GM12891 (cell line): ENCODE results near the gene TMEM61.
"Not testable (repeated sequence)": the region's sequence is repeated elsewhere in the genome, so short reads cannot be mapped to it uniquely, and the experiment has no call there.

Source experiments
- DNase-seq: peaks from one replicate; pipeline ENCODE4 v3.0.0; 2011; ENCODE audit warnings: low spot score; ENCODE audit not compliant: insufficient read length
- FAIRE-seq: peaks from 2 replicates; lab custom pipeline; 2011; peaks lifted over from hg19 to GRCh38; lab: Jason Lieb, UNC
- PAX5 ChIP-seq: IDR thresholded peaks from 2 replicates; pipeline ENCODE4 v1.6.1; 2011; ENCODE audit warnings: low read length, moderate library complexity, mild to moderate bottlenecking; ENCODE audit not compliant: insufficient read depth, severe bottlenecking
- POLR2A ChIP-seq: IDR thresholded peaks from 2 replicates; pipeline ENCODE4 v1.6.1; 2011; ENCODE audit warnings: low read depth, low read length, control low read depth
- POLR2AphosphoS5 ChIP-seq: IDR thresholded peaks from 2 replicates; pipeline ENCODE4 v1.6.1; 2011; ENCODE audit warnings: low read depth, low read length, control low read depth
- POU2F2 ChIP-seq: IDR thresholded peaks from 2 replicates; pipeline ENCODE4 v1.6.1; 2011; ENCODE audit warnings: low read depth, mild to moderate bottlenecking, control low read depth, low read length, moderate library complexity
- SPI1 ChIP-seq: IDR thresholded peaks from 2 replicates; pipeline ENCODE4 v1.6.1; 2011; ENCODE audit warnings: low read depth, low read length, control low read depth
- TAF1 ChIP-seq: IDR thresholded peaks from 2 replicates; pipeline ENCODE4 v1.6.1; 2011; ENCODE audit warnings: low read depth, low read length, control low read depth

TMEM61 gene

GRCh38 chr1:55007625-55008024 lies 27.2 kb downstream of the TMEM61 start:
- FAIRE-seq (no peak), DNase-seq (no peak)
- TF ChIP-seq POLR2A: no peak
- no peak for TF ChIP-seq PAX5
- TF ChIP-seq POLR2AphosphoS5: no peak
- no peak for TF ChIP-seq SPI1
- no peak for TF ChIP-seq POU2F2
- no peak for TF ChIP-seq TAF1

DNA sequence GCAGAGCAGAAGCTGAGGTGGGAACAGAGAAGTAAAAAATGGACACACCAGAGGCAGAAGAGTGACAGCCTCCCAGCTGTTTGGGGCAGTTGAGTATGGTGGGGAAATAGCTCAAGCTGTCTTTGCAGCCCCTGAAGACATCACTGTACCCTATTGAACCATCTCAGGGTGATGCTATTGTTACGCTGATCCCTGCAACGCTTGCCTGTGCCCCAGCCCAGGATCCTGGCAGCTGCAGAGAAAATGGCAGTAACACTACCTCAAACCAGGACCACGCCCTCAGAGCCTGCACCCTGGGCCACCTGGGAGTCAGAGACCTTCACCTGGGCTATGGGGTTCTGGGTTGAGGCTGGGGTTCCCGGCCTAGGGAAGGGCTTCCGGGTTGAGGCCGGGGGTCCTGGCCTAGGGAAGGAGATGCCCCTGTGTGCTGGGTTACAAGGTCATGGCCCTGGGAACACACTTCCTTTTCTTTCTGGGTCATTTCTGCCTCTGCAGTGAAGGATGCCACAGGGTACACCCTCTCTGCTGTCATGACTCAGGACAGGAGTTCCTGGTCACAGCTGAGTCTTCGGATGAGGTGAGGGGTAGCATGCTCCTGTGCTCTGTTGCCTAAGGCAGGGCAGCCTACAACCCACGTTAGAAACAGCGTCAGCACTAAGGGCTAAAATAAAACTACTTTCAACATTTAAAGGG lies 29.9 kb downstream of the TMEM61 start:
- TF ChIP-seq SPI1: no peak
- no peak for TF ChIP-seq POLR2AphosphoS5
- TF ChIP-seq POLR2A: no peak
- TF ChIP-seq POU2F2: no peak
- TF ChIP-seq PAX5: no peak
- TF ChIP-seq TAF1: no peak
- DNase-seq: no peak
- no peak for FAIRE-seq

GRCh38 chr1:55010887-55011217 lies 30.4 kb downstream of the TMEM61 start:
- TF ChIP-seq TAF1 (no peak), PAX5 (no peak), POU2F2 (no peak), POLR2AphosphoS5 (no peak), SPI1 (no peak)
- DNase-seq (no peak), FAIRE-seq (no peak)

DNA sequence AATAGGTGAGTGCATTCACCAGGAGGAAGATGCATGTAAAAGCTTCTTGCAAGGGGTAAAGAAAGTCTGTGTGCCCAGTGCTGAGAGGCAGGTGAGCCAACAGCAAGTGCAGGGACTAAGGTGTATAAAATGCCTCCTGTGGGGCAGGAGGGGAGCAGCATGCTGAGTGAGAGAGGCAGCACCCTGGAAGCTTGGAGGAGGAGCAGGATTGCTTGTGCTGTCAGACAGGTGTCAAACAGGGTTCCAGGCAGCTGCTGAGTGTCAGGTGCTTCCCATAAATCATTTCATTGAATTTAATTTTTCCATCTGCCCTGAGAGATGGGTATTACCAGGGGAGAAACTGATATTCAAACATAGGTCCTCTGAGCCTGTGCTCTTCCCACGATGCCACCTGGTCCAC lies 32.2 kb downstream of the TMEM61 start:
- DNase-seq (no peak), FAIRE-seq (no peak)
- TF ChIP-seq TAF1 (no peak), POU2F2 (no peak), SPI1 (no peak), POLR2A (no peak), PAX5 (no peak), POLR2AphosphoS5 (no peak)

DNA sequence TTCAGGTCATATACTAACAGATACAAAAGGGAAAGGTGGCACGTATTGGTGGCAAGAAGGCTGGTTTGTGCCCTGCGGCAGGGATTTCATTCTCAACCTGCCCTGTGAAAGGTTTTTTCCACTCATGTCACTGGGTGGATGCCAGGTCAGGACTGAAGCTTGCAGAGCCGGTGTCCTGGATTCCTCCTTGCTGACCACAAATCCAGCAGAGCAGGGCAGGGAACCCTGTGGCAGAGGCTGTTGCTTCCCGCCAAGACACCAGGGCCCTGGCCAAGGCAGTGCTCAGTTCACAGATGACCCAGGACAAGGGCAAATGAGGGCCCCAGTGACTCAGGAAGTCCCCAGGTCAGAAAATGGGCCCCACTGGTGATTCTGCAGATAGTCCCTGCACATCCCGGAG lies 34.7 kb downstream of the TMEM61 start:
- FAIRE-seq: no peak
- no peak for DNase-seq
- TF ChIP-seq POLR2A (no peak), TAF1 (no peak), POLR2AphosphoS5 (no peak), PAX5 (no peak), POU2F2 (no peak), SPI1 (no peak)

DNA sequence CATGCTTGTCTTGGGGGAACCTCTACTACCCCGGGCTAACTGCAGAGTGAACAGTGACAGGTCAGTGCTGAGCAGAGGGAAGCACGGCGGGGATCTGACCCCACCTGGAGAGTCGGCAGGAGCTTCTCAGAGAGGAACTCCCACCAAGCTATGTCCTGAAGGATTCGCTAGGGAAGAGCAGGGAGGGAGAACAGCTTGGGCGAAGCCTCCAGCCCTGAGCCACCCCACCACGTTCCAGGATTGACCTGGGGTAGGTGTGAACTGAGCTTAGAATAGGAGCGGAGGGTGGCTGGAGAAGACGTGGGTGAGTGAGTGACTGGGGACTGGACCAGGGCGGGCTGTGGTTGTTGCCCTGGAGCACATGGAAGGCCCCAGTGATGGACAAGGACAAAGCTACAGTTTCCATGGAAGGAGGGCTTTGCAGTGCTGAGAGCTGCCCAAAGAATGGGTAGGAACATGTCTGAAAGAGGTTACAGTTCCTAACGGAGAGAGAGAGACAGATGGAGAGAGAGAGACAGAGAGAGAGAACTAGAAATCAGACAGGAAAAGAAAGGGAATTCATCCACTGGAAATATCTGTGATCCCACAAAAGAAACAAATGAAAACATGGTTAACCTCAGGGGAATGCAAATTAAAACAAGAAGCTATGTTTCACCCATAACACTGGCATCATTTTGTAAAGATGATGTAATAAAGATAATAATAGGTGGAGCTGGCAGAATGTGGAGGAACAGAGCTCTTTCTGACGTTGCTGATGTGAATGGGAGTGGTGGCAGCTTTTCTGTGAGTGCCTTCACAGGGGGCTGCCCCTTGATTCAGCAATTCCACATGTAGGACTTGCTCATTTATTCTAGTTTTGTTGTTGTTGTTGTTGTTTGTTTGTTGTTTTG lies 35.5 kb downstream of the TMEM61 start:
- TF ChIP-seq SPI1: no peak
- TF ChIP-seq POLR2AphosphoS5: no peak
- no peak for TF ChIP-seq POU2F2
- TF ChIP-seq PAX5: no peak
- no peak for TF ChIP-seq TAF1
- TF ChIP-seq POLR2A: no peak
- DNase-seq (no peak), FAIRE-seq (no peak)

DNA sequence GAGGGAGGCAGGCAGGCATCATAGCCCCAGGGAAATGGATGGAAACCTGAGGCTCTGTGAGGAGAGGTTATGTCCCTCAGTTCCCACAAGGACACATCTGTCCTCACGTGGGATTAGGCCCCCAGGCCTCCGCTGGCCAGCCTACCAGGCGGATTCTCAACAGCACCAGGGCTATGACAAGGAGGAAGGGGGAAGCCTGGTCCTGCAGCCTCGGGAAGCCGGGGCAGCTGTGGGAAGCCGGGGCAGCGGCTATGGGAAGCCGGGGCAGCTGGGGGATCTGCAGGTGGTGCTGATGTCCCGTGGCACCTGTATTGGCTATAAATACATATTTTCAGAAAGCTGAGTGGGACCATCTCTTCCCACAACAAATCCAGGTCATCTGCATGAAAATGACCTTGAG lies 38.0 kb downstream of the TMEM61 start:
- TF ChIP-seq POLR2A: no peak
- no peak for TF ChIP-seq POLR2AphosphoS5
- no peak for TF ChIP-seq POU2F2
- TF ChIP-seq SPI1: no peak
- no peak for TF ChIP-seq TAF1
- no peak for TF ChIP-seq PAX5
- DNase-seq (no peak), FAIRE-seq (no peak)

DNA sequence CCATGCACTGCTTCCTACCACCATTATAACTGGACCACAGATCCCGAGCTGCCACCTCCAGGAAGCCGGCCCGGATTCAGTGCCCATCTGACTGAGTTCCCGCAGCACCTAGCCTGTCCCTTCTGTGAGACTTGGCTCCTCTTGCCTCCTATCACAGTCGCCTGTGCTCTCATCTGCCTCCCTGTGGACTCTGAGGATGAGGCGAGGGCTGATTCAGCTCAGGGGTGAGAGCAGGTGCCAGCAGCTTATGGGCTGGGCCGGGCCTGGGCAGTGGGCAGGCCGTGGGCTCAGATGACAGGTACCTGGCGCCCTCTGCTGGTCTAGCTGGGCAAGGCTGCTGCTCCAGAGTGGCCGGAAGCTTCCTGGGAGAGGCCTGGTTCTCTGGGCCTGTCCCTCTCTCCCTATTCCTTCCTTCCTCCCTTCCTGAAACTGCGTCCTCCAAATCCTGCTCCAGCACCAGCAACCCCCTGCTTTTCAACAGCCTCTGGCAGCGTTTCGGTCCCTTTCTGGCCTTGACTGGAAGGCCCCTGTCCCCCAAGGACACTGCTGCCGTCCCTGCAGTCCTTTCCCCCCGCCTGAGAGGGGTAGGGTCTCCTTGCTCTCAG lies 41.6 kb downstream of the TMEM61 start:
- peak; percentile 91 for FAIRE-seq
- no peak for TF ChIP-seq POLR2AphosphoS5
- TF ChIP-seq TAF1: no peak
- no peak for TF ChIP-seq SPI1
- no peak for TF ChIP-seq POLR2A
- TF ChIP-seq PAX5: no peak
- TF ChIP-seq POU2F2: no peak
- peak; percentile 80 for DNase-seq

DNA sequence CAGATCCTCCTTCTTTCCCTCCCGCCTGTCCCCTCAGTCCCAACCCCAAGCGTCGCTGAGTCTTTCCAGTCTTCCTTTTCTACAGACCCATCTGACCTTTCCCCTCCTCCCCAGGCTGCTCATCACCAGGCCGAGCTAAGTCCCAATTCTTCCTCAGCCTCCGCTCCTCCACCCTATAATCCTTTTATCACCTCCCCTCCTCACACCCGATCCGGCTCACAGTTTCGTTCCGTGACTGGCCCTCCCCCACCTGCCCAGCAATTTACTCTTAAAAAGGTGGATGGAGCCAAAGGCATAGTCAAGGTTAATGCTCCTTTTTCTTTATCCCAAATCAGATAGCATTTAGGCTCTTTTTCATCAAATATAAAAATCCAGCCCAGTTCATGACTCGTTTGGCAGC lies 43.7 kb downstream of the TMEM61 start:
- DNase-seq, FAIRE-seq: not testable (repeated sequence)

DNA sequence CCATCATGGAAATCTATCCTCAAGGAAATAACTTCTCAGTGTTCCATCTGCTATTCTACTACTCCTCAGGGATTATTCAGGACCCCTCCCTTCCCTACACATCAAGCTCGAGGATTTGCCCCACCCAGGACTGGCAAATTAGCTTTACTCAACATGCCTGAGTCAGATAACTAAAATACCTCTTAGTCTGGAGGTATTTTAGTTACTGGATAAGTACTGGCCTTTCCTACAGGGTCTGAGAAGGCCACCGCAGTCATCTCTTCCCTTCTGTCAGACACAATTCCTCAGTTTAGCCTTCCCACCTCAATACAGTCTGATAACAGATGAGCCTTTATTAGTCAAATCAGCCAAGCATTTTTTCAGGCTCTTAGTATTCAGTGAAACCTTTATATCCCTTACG lies 46.3 kb downstream of the TMEM61 start:
- not testable (repeated sequence) for DNase-seq, FAIRE-seq

GRCh38 chr1:55031098-55031497 lies 50.7 kb downstream of the TMEM61 start:
- DNase-seq, FAIRE-seq: not testable (repeated sequence)
